B cell (primary cell): ENCODE measurements around the gene CERCAM. TPM values are rescaled to one million over a fixed set of nuclear protein-coding genes. Genes with fewer than 3 reads are reported as not detected.
A peak's percentile ranks its signal among the peaks of the same experiment; 100 is the strongest.

ENCODE experiments used
- ATAC-seq: fragments of 200-7000 bp; cut with Tn5 transposase; one replicate; pipeline ENCODE4 v1.10.0; 2021; ENCODE audit warnings: low read depth, mild to moderate bottlenecking, moderate number of reproducible peaks, moderate library complexity
- CTCF ChIA-PET: fragments of 350-600 bp; sonication (Branson Sonifier 250); formaldehyde crosslinking; loops from one replicate; lab custom pipeline; 2021; ENCODE audit warnings: antibody characterized with exemption, inconsistent platforms; lab: Charles Lee
- POLR2A ChIA-PET: fragments of 350-600 bp; sonication (Branson Sonifier 250); formaldehyde crosslinking; loops from one replicate; lab custom pipeline; 2021; ENCODE audit warnings: antibody characterized with exemption; lab: Charles Lee
- DNase-seq: peaks from one replicate; pipeline ENCODE4 v3.0.0; 2013
- H2AFZ ChIP-seq: 2 replicates; pipeline ENCODE4 v1.6.1; 2012; ENCODE audit warnings: mild to moderate bottlenecking, low read depth, low read length; ENCODE audit not compliant: insufficient read depth, poor library complexity, severe bottlenecking
- H3K27ac ChIP-seq, 2 donors: 1 replicate in 1 of 2; 2 replicates in 1 of 2; pipeline ENCODE4 v1.5.1; 2012 to 2013; ENCODE audit warnings: low read length in 2 of 2, mild to moderate bottlenecking in 2 of 2, moderate library complexity in 1 of 2
- H3K27me3 ChIP-seq, 4 experiments: fragments of 200-600 bp in 1 of 4; sonication (generic) in 1 of 4; replicated peaks in 1 of 4; 1 replicate in 2 of 4; 2 replicates in 2 of 4; pipeline versions ENCODE4 v1.6.1 to v1.7.0; 2013 to 2016; ENCODE audit warnings: low read length in 3 of 4, mild to moderate bottlenecking in 2 of 4, mixed read lengths in 1 of 4, moderate library complexity in 1 of 4; ENCODE audit not compliant: insufficient read depth in 4 of 4, control insufficient read depth in 3 of 4; ENCODE audit errors: control extremely low read depth in 1 of 4
- H3K36me3 ChIP-seq, 2 experiments: replicated peaks in 1 of 2; 1 replicate in 1 of 2; 2 replicates in 1 of 2; pipeline versions ENCODE4 v1.6.1 to v1.7.1; 2013; ENCODE audit warnings: low read length in 1 of 2; ENCODE audit not compliant: insufficient read depth in 2 of 2, control insufficient read depth in 1 of 2; ENCODE audit errors: control extremely low read depth in 1 of 2, extremely low read depth in 1 of 2
- H3K4me1 ChIP-seq, 2 donors: fragments of 200-600 bp in 1 of 2; sonication (generic) in 1 of 2; 1 replicate in 1 of 2; 2 replicates in 1 of 2; pipeline versions ENCODE4 v1.5.1 to v1.6.1; 2013 to 2017; ENCODE audit warnings: low read length in 2 of 2; ENCODE audit not compliant: control insufficient read depth in 2 of 2, insufficient read depth in 2 of 2
- H3K4me2 ChIP-seq: replicated peaks from 2 replicates; pipeline ENCODE3; 2012; ENCODE audit warnings: mild to moderate bottlenecking, low read depth, low read length; ENCODE audit not compliant: poor library complexity, severe bottlenecking
- H3K4me3 ChIP-seq, 5 experiments: fragments of 200-600 bp in 1 of 5; sonication (generic) in 1 of 5; 1 replicate in 3 of 5; 2 replicates in 2 of 5; pipeline versions ENCODE4 v1.5.1 to v1.7.0; 2011 to 2016; ENCODE audit warnings: low read length in 4 of 5, mild to moderate bottlenecking in 4 of 5, low read depth in 2 of 5, control low read depth in 1 of 5, moderate library complexity in 1 of 5; ENCODE audit not compliant: insufficient read depth in 1 of 5; ENCODE audit errors: control extremely low read depth in 1 of 5, extremely low read depth in 1 of 5
- H3K79me2 ChIP-seq: fragments of 200-600 bp; sonication (generic); one replicate; pipeline ENCODE4 v1.6.0; 2016; ENCODE audit warnings: low read length; ENCODE audit not compliant: control insufficient read depth, insufficient read depth
- H3K9ac ChIP-seq: fragments of 200-600 bp; sonication (generic); 2 replicates; pipeline ENCODE4 v1.6.1; 2017; ENCODE audit warnings: mild to moderate bottlenecking, low read length, moderate library complexity
- H3K9me3 ChIP-seq, 3 donors: one replicate each; pipeline versions ENCODE4 v1.6.1 to v1.7.1; 2013; ENCODE audit warnings: low read length in 2 of 3; ENCODE audit not compliant: control insufficient read depth in 2 of 3, insufficient read depth in 1 of 3; ENCODE audit errors: control extremely low read depth in 1 of 3
- H4K20me1 ChIP-seq: 2 replicates; pipeline ENCODE4 v1.6.0; 2012; ENCODE audit warnings: mild to moderate bottlenecking, low read length; ENCODE audit not compliant: insufficient read depth, control insufficient read depth, poor library complexity, severe bottlenecking
- H3K27ac Mint-ChIP-seq: one replicate; pipeline ENCODE4 v1.8.0; 2021; ENCODE audit warnings: mixed read lengths
- H3K27me3 Mint-ChIP-seq: one replicate; pipeline ENCODE4 v1.8.0; 2021; ENCODE audit warnings: mixed read lengths
- H3K4me1 Mint-ChIP-seq: one replicate; pipeline ENCODE4 v1.8.0; 2021; ENCODE audit warnings: mixed read lengths
- H3K4me3 Mint-ChIP-seq: one replicate; pipeline ENCODE4 v1.8.0; 2021; ENCODE audit warnings: mixed read lengths
- H3K9me3 Mint-ChIP-seq: one replicate; pipeline ENCODE4 v1.8.0; 2022; ENCODE audit warnings: mixed read lengths; ENCODE audit not compliant: insufficient read depth
- EZH2 ChIP-seq: IDR thresholded peaks from 2 replicates; pipeline ENCODE4 v1.6.1; 2012; ENCODE audit warnings: borderline replicate concordance, low read depth, mild to moderate bottlenecking, moderate library complexity, low read length; ENCODE audit not compliant: insufficient read depth, poor library complexity, severe bottlenecking
- WGBS: methylation state at CpG from one replicate; pipeline ENCODE4 v1.1.5; 2013; ENCODE audit warnings: missing lambda C conversion rate; ENCODE audit not compliant: insufficient coverage; 5-methylcytosine and 5-hydroxymethylcytosine counted together
- intact Hi-C: fragments of 100-400 bp; cut with micrococcal nuclease; formaldehyde crosslinking; loops from one replicate; pipeline ENCODE4 v1.10.0; 2022
- polyA plus RNA-seq: library from polyadenylated mRNA; depleted of rRNA; stranded (reverse); fragments of >200 nt; gene quantifications from 2 replicates; pipeline ENCODE4 v1.2.3, GENCODE V29; 2012
- total RNA-seq, 2 donors: library from RNA; stranded (reverse); fragments of 120-200 nt in 1 of 2; gene quantifications; 1 replicate in 1 of 2; 2 replicates in 1 of 2; pipeline versions ENCODE4 v1.2.3 to v1.2.4, GENCODE V29; 2013 to 2022
- TF ChIP-seq, protein P1 (sequence below): fragments of 200-600 bp; IDR thresholded peaks from one replicate; pipeline ENCODE4 v1.8.0; 2022; ENCODE audit warnings: antibody characterized with exemption, mild to moderate bottlenecking

The CERCAM gene
- total and polyA plus RNA-seq, 2 donors (not counting 1 experiment from before 2014, with no cell fraction given), result 2.4 to 3.8 TPM

DNA sequence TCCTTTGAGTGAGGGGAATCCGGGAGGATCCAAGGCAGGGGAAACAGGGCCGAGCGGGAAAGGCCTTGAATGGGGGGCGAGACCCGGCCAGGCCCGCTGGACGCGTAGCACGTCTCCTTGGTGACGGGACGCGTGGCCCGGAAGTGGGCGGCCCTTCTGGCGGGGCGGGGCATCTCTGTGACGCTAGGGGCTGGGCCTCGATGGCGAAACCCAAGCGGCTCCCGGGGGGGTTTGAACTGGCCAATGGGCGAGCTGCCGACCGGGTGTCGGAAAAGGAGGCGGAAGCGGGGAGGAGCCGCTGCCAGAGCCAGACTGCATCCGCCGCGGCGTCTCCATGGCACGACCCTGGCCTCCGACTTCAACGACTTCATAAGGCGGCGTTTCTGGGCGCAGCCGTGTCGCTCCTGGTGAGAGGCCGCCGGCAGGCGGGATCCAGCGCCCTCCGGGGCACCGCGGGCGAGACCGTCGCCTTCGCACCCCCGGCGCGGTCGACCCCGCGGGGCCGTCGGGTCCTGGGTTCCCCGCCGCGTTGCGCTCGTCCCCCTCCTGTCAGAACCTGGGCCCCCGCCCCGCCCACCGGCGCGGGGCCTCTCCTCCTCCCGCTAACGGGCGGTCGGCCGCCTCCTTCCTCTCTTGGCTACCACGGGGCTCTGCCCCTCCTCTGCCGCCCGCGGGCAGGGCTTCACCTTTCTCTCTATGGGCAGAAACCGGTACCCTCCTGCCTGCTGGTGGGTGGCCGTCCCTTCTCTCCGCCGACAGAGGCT lies 35.4 kb downstream of the CERCAM start, which contains the start of gene ODF2:
TSS of gene ODF2 (plus strand) at position 158 of the 764 bp plus-strand sequence. CDS start at position 244, 86 bp downstream.
- H3K4me3 Mint-ChIP-seq, result peak within 1 kb of the TSS; percentile 93
- TF ChIP-seq EZH2, result no peak
- Histone ChIP-seq H3K27me3 (no peaks in the 10 kb centered on the region), H3K4me2 (peak within 1 kb of the TSS; percentile 99), H3K27ac (peak within 1 kb of the TSS; percentile 65 to 92), H3K4me3 (peak within 1 kb of the TSS; percentile 23 to 89 (median 81)), H3K79me2 (peaks cover 35% of the 10 kb centered on the region), H3K9me3 (no peaks in the 10 kb centered on the region), H3K9ac (peak within 1 kb of the TSS; percentile 91), H3K36me3 (peaks cover 2 to 17% of the 10 kb centered on the region in 2 experiments), H3K4me1 (peaks cover 8 to 13% of the 10 kb centered on the region in 2 donors), H2AFZ (peak within 1 kb of the TSS; percentile 93), H4K20me1 (peaks cover 22% of the 10 kb centered on the region)
- CTCF ChIA-PET, result interaction anchor here (1.3 to 1.7 kb wide), 2 partner anchors 18 to 36 kb away, joined by 4 to 5 read pairs; partner anchors contain the start of gene CERCAM
- H3K27ac Mint-ChIP-seq, result peak within 1 kb of the TSS; percentile 93
- POLR2A ChIA-PET, result interaction anchor here (0.6 to 1.6 kb wide), 3 partner anchors 35 to 917 kb away, joined by 4 to 8 read pairs (median 5); partner anchors contain the start of genes CERCAM and URM1
- H3K4me1 Mint-ChIP-seq, result peaks cover 18% of the 10 kb centered on the region
- intact Hi-C loops, result loop anchor here (1.0 to 5.0 kb wide), 11 partner anchors 18 to 426 kb away; partner anchors contain the start of genes CERCAM, DYNC2I2, ENDOG and GLE1
- H3K27me3 Mint-ChIP-seq, result no peaks in the 10 kb centered on the region
- ATAC-seq (peak; percentile 85), DNase-seq (peak; percentile 98)
- WGBS, result under 1% methylated on average over 82 of the region's 82 CpGs
- no peaks in the 10 kb centered on the region for H3K9me3 Mint-ChIP-seq

DNA sequence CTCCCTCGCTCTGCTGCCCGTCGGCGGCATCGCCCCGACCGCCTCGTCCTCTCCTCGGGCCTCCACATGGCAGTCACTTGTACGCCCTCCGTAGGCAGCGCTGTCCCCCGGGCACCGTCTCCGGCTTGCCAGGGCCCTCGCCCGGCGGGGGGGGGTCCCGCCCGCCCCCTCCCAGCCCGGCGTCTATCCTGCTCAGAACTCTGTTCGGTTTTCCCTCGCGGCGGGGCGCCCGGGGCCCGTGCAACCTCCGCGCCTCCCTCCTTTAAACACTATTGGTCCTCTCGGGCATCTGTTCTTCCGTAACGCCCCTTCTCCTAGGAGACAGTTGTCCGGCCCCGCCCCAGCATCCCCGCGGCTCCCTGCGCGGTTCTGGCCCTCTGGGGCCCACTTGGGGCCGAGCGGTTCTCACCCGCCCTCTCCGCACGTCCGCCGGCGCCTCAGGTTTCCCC lies 36.0 kb downstream of the CERCAM start:
- under 1% methylated on average over 48 of the region's 48 CpGs for WGBS
- Mint-ChIP-seq H3K4me3 (peak overlapping the region; percentile 93), H3K27ac (peak overlapping the region; percentile 93), H3K27me3 (no peaks in the 10 kb centered on the region), H3K9me3 (no peaks in the 10 kb centered on the region), H3K4me1 (peaks cover 18% of the 10 kb centered on the region)
- POLR2A ChIA-PET, result interaction anchor here (0.5 to 1.6 kb wide), 2 partner anchors 13 to 36 kb away, joined by 5 to 8 read pairs; partner anchors contain the start of gene CERCAM
- CTCF ChIA-PET, result no interaction called here
- Histone ChIP-seq H3K27ac (peak overlapping the region; percentile 65 to 92), H3K79me2 (peaks cover 35% of the 10 kb centered on the region), H3K4me3 (peak overlapping the region; percentile 23 to 89 (median 81)), H3K4me1 (peaks cover 8 to 13% of the 10 kb centered on the region in 2 donors), H2AFZ (peak overlapping the region; percentile 93), H3K9me3 (no peaks in the 10 kb centered on the region), H4K20me1 (peaks cover 22% of the 10 kb centered on the region), H3K9ac (peak overlapping the region; percentile 91), H3K36me3 (peaks cover 2 to 20% of the 10 kb centered on the region in 2 experiments), H3K27me3 (no peaks in the 10 kb centered on the region), H3K4me2 (peak overlapping the region; percentile 99)
- intact Hi-C loops, result loop anchor here (1.0 to 5.0 kb wide), 11 partner anchors 18 to 426 kb away; partner anchors contain the start of genes CERCAM, DYNC2I2, ENDOG and GLE1
- ATAC-seq, result peak; percentile 61
- DNase-seq, result peak; percentile 78
- TF ChIP-seq EZH2, result no peak
- TF ChIP-seq, protein P1, sequence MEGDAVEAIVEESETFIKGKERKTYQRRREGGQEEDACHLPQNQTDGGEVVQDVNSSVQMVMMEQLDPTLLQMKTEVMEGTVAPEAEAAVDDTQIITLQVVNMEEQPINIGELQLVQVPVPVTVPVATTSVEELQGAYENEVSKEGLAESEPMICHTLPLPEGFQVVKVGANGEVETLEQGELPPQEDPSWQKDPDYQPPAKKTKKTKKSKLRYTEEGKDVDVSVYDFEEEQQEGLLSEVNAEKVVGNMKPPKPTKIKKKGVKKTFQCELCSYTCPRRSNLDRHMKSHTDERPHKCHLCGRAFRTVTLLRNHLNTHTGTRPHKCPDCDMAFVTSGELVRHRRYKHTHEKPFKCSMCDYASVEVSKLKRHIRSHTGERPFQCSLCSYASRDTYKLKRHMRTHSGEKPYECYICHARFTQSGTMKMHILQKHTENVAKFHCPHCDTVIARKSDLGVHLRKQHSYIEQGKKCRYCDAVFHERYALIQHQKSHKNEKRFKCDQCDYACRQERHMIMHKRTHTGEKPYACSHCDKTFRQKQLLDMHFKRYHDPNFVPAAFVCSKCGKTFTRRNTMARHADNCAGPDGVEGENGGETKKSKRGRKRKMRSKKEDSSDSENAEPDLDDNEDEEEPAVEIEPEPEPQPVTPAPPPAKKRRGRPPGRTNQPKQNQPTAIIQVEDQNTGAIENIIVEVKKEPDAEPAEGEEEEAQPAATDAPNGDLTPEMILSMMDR, result no peak
